ENCODE data around the gene HTR4.

- TF ChIP-seq, protein P1, sequence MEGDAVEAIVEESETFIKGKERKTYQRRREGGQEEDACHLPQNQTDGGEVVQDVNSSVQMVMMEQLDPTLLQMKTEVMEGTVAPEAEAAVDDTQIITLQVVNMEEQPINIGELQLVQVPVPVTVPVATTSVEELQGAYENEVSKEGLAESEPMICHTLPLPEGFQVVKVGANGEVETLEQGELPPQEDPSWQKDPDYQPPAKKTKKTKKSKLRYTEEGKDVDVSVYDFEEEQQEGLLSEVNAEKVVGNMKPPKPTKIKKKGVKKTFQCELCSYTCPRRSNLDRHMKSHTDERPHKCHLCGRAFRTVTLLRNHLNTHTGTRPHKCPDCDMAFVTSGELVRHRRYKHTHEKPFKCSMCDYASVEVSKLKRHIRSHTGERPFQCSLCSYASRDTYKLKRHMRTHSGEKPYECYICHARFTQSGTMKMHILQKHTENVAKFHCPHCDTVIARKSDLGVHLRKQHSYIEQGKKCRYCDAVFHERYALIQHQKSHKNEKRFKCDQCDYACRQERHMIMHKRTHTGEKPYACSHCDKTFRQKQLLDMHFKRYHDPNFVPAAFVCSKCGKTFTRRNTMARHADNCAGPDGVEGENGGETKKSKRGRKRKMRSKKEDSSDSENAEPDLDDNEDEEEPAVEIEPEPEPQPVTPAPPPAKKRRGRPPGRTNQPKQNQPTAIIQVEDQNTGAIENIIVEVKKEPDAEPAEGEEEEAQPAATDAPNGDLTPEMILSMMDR (IDR thresholded peaks at IDR 0.05) = no peak
- TF ChIP-seq EZH2 (IDR thresholded peaks at IDR 0.05) = no peak
Measured at GRCh38 chr5:148632255-148633066, 21.9 kb downstream of the HTR4 start.

Measured in neural progenitor cell (in vitro differentiated cells).